HepG2 (cell line): ENCODE results near the gene TP53I3. TPM values are rescaled to one million over a fixed set of nuclear protein-coding genes. Genes with fewer than 3 reads are reported as not detected.

Experiments used
- ARID5B ChIP-seq: IDR thresholded peaks from 2 replicates; pipeline ENCODE4 v1.4.0; 2020; ENCODE audit warnings: mild to moderate bottlenecking, missing genetic modification reagents
- DDIT3 ChIP-seq: sonication (generic); formaldehyde crosslinking; IDR thresholded peaks from 2 replicates; pipeline ENCODE4 v1.4.0; 2020; ENCODE audit warnings: mild to moderate bottlenecking, missing genetic modification reagents
- DPF2 ChIP-seq: sonication (generic); formaldehyde crosslinking; IDR thresholded peaks from 2 replicates; pipeline ENCODE4 v1.4.0; 2020; ENCODE audit warnings: mild to moderate bottlenecking, low read depth, missing genetic modification reagents, borderline replicate concordance
- EEA1 ChIP-seq: sonication (generic); formaldehyde crosslinking; IDR thresholded peaks from 2 replicates; pipeline ENCODE4 v1.5.1; 2020; ENCODE audit warnings: mild to moderate bottlenecking, missing genetic modification reagents, borderline replicate concordance
- FOXK1 ChIP-seq: sonication (generic); formaldehyde crosslinking; IDR thresholded peaks from 2 replicates; pipeline ENCODE4 v1.4.0; 2020; ENCODE audit warnings: low read depth, missing genetic modification reagents, borderline replicate concordance
- FOXO4 ChIP-seq: sonication (generic); formaldehyde crosslinking; conservative IDR thresholded peaks from 2 replicates; pipeline ENCODE4 v1.8.1; 2023; ENCODE audit warnings: missing genetic modification reagents
- KDM2A ChIP-seq: sonication (generic); formaldehyde crosslinking; IDR thresholded peaks from 2 replicates; pipeline ENCODE4 v1.4.0; 2020; ENCODE audit warnings: low read depth, missing genetic modification reagents, borderline replicate concordance
- KLF6 ChIP-seq: IDR thresholded peaks from 2 replicates; pipeline ENCODE4 v1.8.0; 2016; ENCODE audit warnings: missing biosample characterization, missing genetic modification reagents
- MIER2 ChIP-seq: IDR thresholded peaks from 2 replicates; pipeline ENCODE4 v1.6.1; 2016; ENCODE audit warnings: missing biosample characterization, missing genetic modification reagents
- NCOA5 ChIP-seq: sonication (generic); formaldehyde crosslinking; IDR thresholded peaks from 2 replicates; pipeline ENCODE4 v1.4.0; 2020; ENCODE audit warnings: missing genetic modification reagents
- SP2 ChIP-seq: sonication (generic); formaldehyde crosslinking; IDR thresholded peaks from 2 replicates; pipeline ENCODE4 v1.5.1; 2020; ENCODE audit warnings: mild to moderate bottlenecking, missing genetic modification reagents
- TFE3 ChIP-seq: IDR thresholded peaks from 2 replicates; pipeline ENCODE4 v1.6.1; 2016
- ZBED4 ChIP-seq: sonication (generic); formaldehyde crosslinking; IDR thresholded peaks from 2 replicates; pipeline ENCODE4 v1.4.0; 2020; ENCODE audit warnings: missing genetic modification reagents, borderline replicate concordance
- ZNF205 ChIP-seq: IDR thresholded peaks from 2 replicates; pipeline ENCODE4 v1.6.1; 2018; ENCODE audit warnings: missing biosample characterization, missing genetic modification reagents
- ZNF503 ChIP-seq: sonication (generic); formaldehyde crosslinking; IDR thresholded peaks from 2 replicates; pipeline ENCODE4 v1.4.0; 2020; ENCODE audit warnings: missing genetic modification reagents
- polyA plus RNA-seq, 8 experiments: library from polyadenylated mRNA; depleted of rRNA in 3 of 8; stranded (reverse) in 7 of 8; unstranded in 1 of 8; fragments of >200 nt; fragmentation: Illumina TruSeq in 4 of 8; extraction: Trizol in 4 of 8; gene quantifications; 2 replicates each; pipeline versions ENCODE4 v1.2.1 to v1.2.3, GENCODE V29; 2011 to 2016; ENCODE audit warnings: low read depth in 4 of 8, missing spikeins in 1 of 8, mixed read lengths in 1 of 8; ENCODE audit not compliant: insufficient read depth in 1 of 8
- total RNA-seq, 5 experiments: library from RNA; depleted of rRNA; stranded (reverse); fragments of >200 nt; fragmentation: Illumina TruSeq; extraction: Trizol; gene quantifications; 2 replicates each; pipeline ENCODE4 v1.2.3, GENCODE V29; 2016; ENCODE audit warnings: low read depth in 1 of 5

The TP53I3 gene
- total and polyA plus RNA-seq, 2 of the 13 experiments (the other 11 are each of a cell fraction or from before 2014, with no cell fraction given), result 25.0 to 44.1 TPM

- TF ChIP-seq ZBED4 (CRISPR knock-in tag), result 0 out of 2 replicates have a peak, but pooled peaks have one; percentile 23
- TF ChIP-seq ARID5B (CRISPR knock-in tag), result peak; percentile 23; the same call in 1 of the 2 replicates
- TF ChIP-seq DDIT3 (CRISPR knock-in tag), result no peak
- TF ChIP-seq SP2 (CRISPR knock-in tag), result peak; percentile 96
- TF ChIP-seq FOXO4 (CRISPR knock-in tag), result no peak
- TF ChIP-seq ZNF503 (CRISPR knock-in tag), result peak; percentile 59; the same call in 1 of the 2 replicates
- no peak for TF ChIP-seq DPF2 (CRISPR knock-in tag)
- peak; percentile 82; the same call in 1 of the 2 replicates for TF ChIP-seq KDM2A
- peak; percentile 87; the same call in 1 of the 2 replicates for TF ChIP-seq EEA1
- TF ChIP-seq FOXK1 (CRISPR knock-in tag), result peak; percentile 21; the same call in 1 of the 2 replicates
- no peak for TF ChIP-seq ZNF205
- no peak for TF ChIP-seq NCOA5 (CRISPR knock-in tag)
- no peak for TF ChIP-seq MIER2 (CRISPR knock-in tag)
- TF ChIP-seq KLF6 (CRISPR knock-in tag), result peak; percentile 74; the same call in 1 of the 2 replicates
- 0 out of 2 replicates have a peak, but pooled peaks have one; percentile 16 for TF ChIP-seq TFE3 (CRISPR knock-in tag)
Observed at GRCh38 chr2:24046930-24047702, 37.5 kb downstream of the TP53I3 start, which contains the start of gene WDCP (continued).
